AG09319 (cell line): Measurements from ENCODE around the gene SPTBN1.

ENCODE experiments used
- DNase-seq: peaks from one replicate; pipeline ENCODE4 v3.0.0-alpha.2; 2010; ENCODE audit warnings: low read depth; ENCODE audit errors: extremely low read depth
- CTCF ChIP-seq: IDR thresholded peaks from 2 replicates; pipeline ENCODE4 v1.5.1; 2011; ENCODE audit warnings: low read depth, mild to moderate bottlenecking, inconsistent platforms, low read length, moderate library complexity

The SPTBN1 gene

GRCh38 chr2:54716375-54716774 lies 260.2 kb downstream of the SPTBN1 start:
- no peak for TF ChIP-seq CTCF
- no peak for DNase-seq

GRCh38 chr2:54720563-54720962 lies 264.4 kb downstream of the SPTBN1 start:
- TF ChIP-seq CTCF: no peak
- no peak for DNase-seq
